Gastroesophageal sphincter (tissue), 4 donors: ENCODE results near the gene STARD9. TPM values are rescaled to one million over a fixed set of nuclear protein-coding genes. Genes with fewer than 3 reads are reported as not detected.
"Not testable (repeated sequence)": the region's sequence is repeated elsewhere in the genome, so short reads cannot be mapped to it uniquely, and the experiment has no call there.

Experiments
- ATAC-seq: fragments of 150-250 bp; one replicate; pipeline ENCODE4 v1.9.1; 2016; ENCODE audit warnings: mild to moderate bottlenecking, moderate library complexity
- H3K27ac ChIP-seq, 4 donors: fragments of 200-600 bp; sonication (generic) in 3 of 4; 1 replicate in 3 of 4; 2 replicates in 1 of 4; pipeline ENCODE4 v1.5.1; 2016 to 2019
- H3K27me3 ChIP-seq: fragments of 200-600 bp; sonication (generic); one replicate; pipeline ENCODE4 v1.5.1; 2019
- H3K36me3 ChIP-seq, 2 donors: fragments of 200-600 bp; sonication (generic); one replicate each; pipeline ENCODE4 v1.5.1; 2019; ENCODE audit warnings: control low read depth in 1 of 2
- H3K4me1 ChIP-seq, 3 donors: fragments of 200-600 bp; sonication (generic); 1 replicate in 2 of 3; 2 replicates in 1 of 3; pipeline ENCODE4 v1.5.1; 2016 to 2019; ENCODE audit warnings: control low read depth in 2 of 3
- H3K4me3 ChIP-seq, 2 donors: fragments of 200-600 bp; sonication (generic); one replicate each; pipeline ENCODE4 v1.5.1; 2019; ENCODE audit warnings: mild to moderate bottlenecking in 1 of 2, moderate library complexity in 1 of 2
- H3K9me3 ChIP-seq, 3 donors: fragments of 200-600 bp; sonication (generic); one replicate each; pipeline ENCODE4 v1.5.1; 2017 to 2019; ENCODE audit warnings: control low read depth in 2 of 3
- EP300 ChIP-seq: sonication (generic); formaldehyde crosslinking; IDR thresholded peaks from one replicate; pipeline ENCODE4 v1.6.1; 2017; ENCODE audit warnings: antibody characterized with exemption, mild to moderate bottlenecking
- POLR2A ChIP-seq, 2 donors: fragments of 450-650 bp; IDR thresholded peaks; one replicate each; pipeline ENCODE4 v1.6.1; 2017; ENCODE audit warnings: antibody characterized with exemption in 2 of 2, mild to moderate bottlenecking in 2 of 2, moderate library complexity in 1 of 2
- POLR2AphosphoS5 ChIP-seq: sonication (generic); formaldehyde crosslinking; IDR thresholded peaks from one replicate; pipeline ENCODE4 v1.6.1; 2017; ENCODE audit warnings: antibody characterized with exemption
- WGBS, 2 donors: methylation state at CpG; one replicate each; pipeline ENCODE4 v1.1.5; 2018; ENCODE audit warnings: low coverage in 1 of 2; 5-methylcytosine and 5-hydroxymethylcytosine counted together
- total RNA-seq, 4 donors: library from RNA; depleted of rRNA; stranded (reverse); fragments of >200 nt; gene quantifications; one replicate each; pipeline ENCODE4 v1.1.0, GENCODE V29; 2016
- TF ChIP-seq, protein P1 (sequence below), 4 experiments: fragments of 200-600 bp in 2 of 4; fragments of 450-650 bp in 2 of 4; sonication (generic) in 1 of 4; IDR thresholded peaks; one replicate each; pipeline ENCODE4 v1.5.1; 2017 to 2019; ENCODE audit warnings: antibody characterized with exemption in 4 of 4, mild to moderate bottlenecking in 2 of 4, moderate library complexity in 2 of 4

Gene STARD9
- total RNA-seq, 4 donors from 2014 or later: 15.5 to 78.4 (median 29.1) TPM

DNA sequence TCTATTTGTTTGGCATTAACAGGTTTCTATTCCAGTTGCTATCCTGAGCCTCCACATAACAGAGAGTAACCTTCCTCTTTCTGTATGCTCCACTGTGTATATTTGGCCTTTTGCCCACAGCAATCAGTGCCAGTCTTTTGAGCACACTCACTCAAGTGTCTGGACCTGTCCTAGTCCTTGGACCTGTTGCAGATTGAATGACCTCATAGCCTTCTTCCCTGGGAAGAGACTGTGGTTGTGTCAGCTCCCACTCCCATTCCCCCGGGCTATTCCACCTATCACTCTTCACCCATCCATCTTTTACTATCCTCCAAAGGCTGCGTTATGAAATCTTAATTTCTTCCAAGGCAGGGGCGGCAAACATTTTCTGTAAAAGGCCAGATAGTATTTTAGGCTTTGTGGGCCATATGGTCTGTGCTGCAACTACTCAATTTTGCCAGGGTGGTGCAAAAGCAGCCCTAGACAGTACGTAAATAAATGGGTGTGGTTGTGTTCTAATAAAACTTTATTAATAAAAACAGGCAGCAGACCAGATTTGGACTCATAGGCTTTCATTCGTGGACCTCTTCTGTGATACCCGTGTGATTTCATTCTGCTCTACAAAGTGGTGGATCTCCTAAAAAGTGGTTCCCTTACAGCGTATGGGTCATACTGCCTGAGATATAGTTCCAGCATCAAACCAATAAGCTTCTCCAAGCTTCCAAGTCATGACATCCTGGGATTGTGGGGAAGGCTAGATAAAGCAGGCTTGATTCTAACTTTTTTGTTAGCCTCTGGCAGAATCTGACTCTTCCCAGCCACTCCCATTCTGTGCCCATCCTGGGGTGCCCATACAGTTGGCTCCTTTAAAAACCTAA, 104.1 kb downstream of the STARD9 start:
- H3K36me3 ChIP-seq: peaks cover 0 to 100% of the 10 kb centered on the region in 2 donors
- H3K27me3 ChIP-seq: no peaks in the 10 kb centered on the region
- peaks cover 0 to 12% (median 0%) of the 10 kb centered on the region in 3 donors for H3K4me1 ChIP-seq
- H3K9me3 ChIP-seq: no peaks in the 10 kb centered on the region
- peak; percentile 41 for ATAC-seq
- no peak overlapping the region for H3K4me3 ChIP-seq
- 82 to 95% methylated on average over 6 to 7 of the region's 7 CpGs for WGBS, 2 donors
- H3K27ac ChIP-seq: no peak overlapping the region
- TF ChIP-seq, protein P1, sequence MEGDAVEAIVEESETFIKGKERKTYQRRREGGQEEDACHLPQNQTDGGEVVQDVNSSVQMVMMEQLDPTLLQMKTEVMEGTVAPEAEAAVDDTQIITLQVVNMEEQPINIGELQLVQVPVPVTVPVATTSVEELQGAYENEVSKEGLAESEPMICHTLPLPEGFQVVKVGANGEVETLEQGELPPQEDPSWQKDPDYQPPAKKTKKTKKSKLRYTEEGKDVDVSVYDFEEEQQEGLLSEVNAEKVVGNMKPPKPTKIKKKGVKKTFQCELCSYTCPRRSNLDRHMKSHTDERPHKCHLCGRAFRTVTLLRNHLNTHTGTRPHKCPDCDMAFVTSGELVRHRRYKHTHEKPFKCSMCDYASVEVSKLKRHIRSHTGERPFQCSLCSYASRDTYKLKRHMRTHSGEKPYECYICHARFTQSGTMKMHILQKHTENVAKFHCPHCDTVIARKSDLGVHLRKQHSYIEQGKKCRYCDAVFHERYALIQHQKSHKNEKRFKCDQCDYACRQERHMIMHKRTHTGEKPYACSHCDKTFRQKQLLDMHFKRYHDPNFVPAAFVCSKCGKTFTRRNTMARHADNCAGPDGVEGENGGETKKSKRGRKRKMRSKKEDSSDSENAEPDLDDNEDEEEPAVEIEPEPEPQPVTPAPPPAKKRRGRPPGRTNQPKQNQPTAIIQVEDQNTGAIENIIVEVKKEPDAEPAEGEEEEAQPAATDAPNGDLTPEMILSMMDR (IDR thresholded peaks at IDR 0.05): no peak
- TF ChIP-seq EP300: no peak
- no peak for TF ChIP-seq POLR2AphosphoS5
- no peak for TF ChIP-seq POLR2A (IDR thresholded peaks at IDR 0.05)

DNA sequence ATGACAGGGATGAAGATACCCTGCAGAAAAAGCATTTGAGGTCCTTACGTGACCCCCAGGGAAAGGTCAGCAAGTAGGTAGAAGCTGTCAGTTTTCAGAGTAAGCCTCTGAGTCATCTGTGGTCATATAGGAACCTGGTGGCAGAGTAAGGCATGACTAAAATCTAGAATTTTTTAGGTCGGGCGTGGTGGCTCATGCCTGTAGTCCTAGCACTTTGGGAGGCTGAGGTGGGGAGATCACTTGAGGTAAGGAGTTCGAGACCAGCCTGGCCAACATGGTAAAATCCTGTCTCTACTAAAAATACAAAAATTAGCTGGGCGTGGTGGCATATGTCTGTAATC, 104.7 kb downstream of the STARD9 start:
- H3K4me3 ChIP-seq, H3K27me3 ChIP-seq, H3K9me3 ChIP-seq, H3K27ac ChIP-seq, ATAC-seq: not testable (repeated sequence)
- WGBS, 2 donors: 90 to 96% methylated on average over 5 of the region's 5 CpGs
- H3K4me1 ChIP-seq: peaks cover 0 to 12% (median 0%) of the 10 kb centered on the region in 3 donors
- H3K36me3 ChIP-seq: peaks cover 0 to 100% of the 10 kb centered on the region in 2 donors

DNA sequence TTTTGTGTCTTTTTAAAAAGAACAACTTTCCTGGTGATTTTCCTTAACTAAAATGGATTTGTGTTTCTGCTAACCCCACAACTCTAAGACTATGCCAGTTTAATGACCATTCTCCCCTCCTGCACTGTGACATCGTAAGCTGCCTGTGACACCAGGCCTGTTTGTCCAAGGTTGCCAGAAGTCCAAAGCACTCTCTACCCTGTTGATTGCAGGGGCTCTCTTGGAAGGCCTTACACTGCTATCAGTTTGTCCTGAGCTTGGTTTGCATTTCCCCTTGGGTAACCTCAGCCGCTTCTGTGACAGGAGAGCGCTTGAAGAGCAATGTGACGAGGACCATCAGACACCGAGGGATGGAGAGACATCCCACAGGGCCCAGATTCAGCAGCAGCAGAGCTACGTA, 105.7 kb downstream of the STARD9 start:
- Histone ChIP-seq H3K4me3 (no peak overlapping the region), H3K27ac (no peak overlapping the region), H3K36me3 (peaks cover 0 to 100% of the 10 kb centered on the region in 2 donors), H3K4me1 (peaks cover 0 to 12% (median 0%) of the 10 kb centered on the region in 3 donors), H3K27me3 (no peaks in the 10 kb centered on the region), H3K9me3 (no peaks in the 10 kb centered on the region)
- WGBS, 2 donors: 82% methylated on average over 2 of the region's 6 CpGs; no CpG with 5 or more reads in 1 of the 2 donors
- no peak for TF ChIP-seq POLR2AphosphoS5
- TF ChIP-seq POLR2A (IDR thresholded peaks at IDR 0.05): no peak
- no peak for TF ChIP-seq EP300
- TF ChIP-seq, protein P1 (IDR thresholded peaks at IDR 0.05): no peak
- ATAC-seq: no peak

DNA sequence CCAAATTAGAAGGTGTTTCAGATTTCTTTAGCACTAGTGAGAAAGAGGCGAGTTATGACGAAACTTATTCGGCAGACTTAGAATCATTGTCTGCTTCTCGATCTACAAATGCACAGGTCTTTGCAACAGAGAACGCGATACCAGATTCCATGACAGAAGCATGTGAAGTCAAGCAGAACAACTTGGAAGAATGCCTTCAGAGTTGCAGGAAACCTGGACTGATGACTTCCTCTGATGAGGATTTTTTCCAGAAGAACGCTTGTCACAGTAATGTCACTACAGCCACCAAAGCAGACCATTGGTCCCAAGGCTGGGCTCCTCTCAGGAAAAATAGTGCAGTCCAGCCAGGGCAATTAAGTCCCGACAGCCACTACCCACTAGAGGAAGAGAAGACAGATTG, 110.9 kb downstream of the STARD9 start:
- WGBS, 2 donors: 93 to 98% methylated on average over 6 to 7 of the region's 8 CpGs
- ATAC-seq: no peak
- Histone ChIP-seq H3K4me1 (no peaks in the 10 kb centered on the region), H3K4me3 (no peak overlapping the region), H3K27me3 (no peaks in the 10 kb centered on the region), H3K27ac (no peak overlapping the region), H3K9me3 (no peaks in the 10 kb centered on the region), H3K36me3 (peaks cover 0 to 100% of the 10 kb centered on the region in 2 donors)
- TF ChIP-seq POLR2AphosphoS5 (no peak), POLR2A (IDR thresholded peaks at IDR 0.05) (no peak), EP300 (no peak)
- TF ChIP-seq, protein P1 (IDR thresholded peaks at IDR 0.05): no peak

DNA sequence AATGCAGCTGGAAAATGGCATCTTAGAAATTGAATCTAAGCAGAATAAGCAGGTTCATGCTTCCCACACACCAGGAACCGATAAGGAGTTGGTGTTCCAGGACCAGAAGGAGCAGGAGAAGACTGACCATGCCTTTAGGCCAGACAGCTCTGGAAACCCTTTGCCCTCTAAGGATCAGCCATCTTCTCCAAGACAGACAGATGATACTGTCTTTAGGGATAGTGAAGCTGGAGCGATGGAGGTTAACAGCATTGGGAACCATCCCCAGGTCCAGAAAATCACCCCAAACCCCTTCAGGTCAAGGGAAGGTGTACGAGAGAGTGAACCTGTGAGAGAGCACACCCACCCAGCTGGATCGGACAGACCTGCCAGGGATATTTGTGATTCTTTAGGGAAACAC, 112.3 kb downstream of the STARD9 start:
- Histone ChIP-seq H3K27me3 (no peaks in the 10 kb centered on the region), H3K9me3 (no peaks in the 10 kb centered on the region), H3K4me3 (no peak overlapping the region), H3K27ac (no peak overlapping the region), H3K36me3 (peaks cover 0 to 100% of the 10 kb centered on the region in 2 donors), H3K4me1 (no peaks in the 10 kb centered on the region)
- ATAC-seq: no peak
- WGBS, 2 donors: 94 to 100% methylated on average over 1 to 2 of the region's 4 CpGs
- TF ChIP-seq, protein P1 (IDR thresholded peaks at IDR 0.05): no peak
- no peak for TF ChIP-seq POLR2A (IDR thresholded peaks at IDR 0.05)
